ENCODE measurements around the gene COX6A1.

The COX6A1 gene

GRCh38 chr12:120437735-120438494 lies at the start of gene COX6A1:
TSS of gene COX6A1 (plus strand) at chr12:120438113. CDS start at chr12:120438127, 14 bp downstream.
- DNase-seq: peak; percentile 99 to 100

- peak in 1 of 2 experiments; percentile 25 for DNase-seq
These were observed 49.0 kb upstream of the COX6A1 start for GRCh38 chr12:120388691-120389481.

- DNase-seq: no peak
These were observed 47.3 kb upstream of the COX6A1 start for GRCh38 chr12:120390540-120391120.

- peak; percentile 9 to 29 for DNase-seq
These were observed 43.2 kb upstream of the COX6A1 start for GRCh38 chr12:120394483-120395367.

- no peak for DNase-seq
These were observed 39.9 kb upstream of the COX6A1 start for GRCh38 chr12:120397824-120398540.

GRCh38 chr12:120399531-120399930 lies 38.4 kb upstream of the COX6A1 start:
- no peak for DNase-seq

GRCh38 chr12:120402217-120402616 lies 35.7 kb upstream of the COX6A1 start:
- DNase-seq: no peak

GRCh38 chr12:120403869-120404268 lies 34.0 kb upstream of the COX6A1 start:
- DNase-seq: no peak

- DNase-seq: no peak
These were observed 33.6 kb upstream of the COX6A1 start for GRCh38 chr12:120404271-120404670.

- DNase-seq: no peak
These were observed 31.8 kb upstream of the COX6A1 start for GRCh38 chr12:120406069-120406468.

- no peak for DNase-seq
These were observed 31.4 kb upstream of the COX6A1 start for GRCh38 chr12:120406553-120406952.

GRCh38 chr12:120408771-120409170 lies 29.1 kb upstream of the COX6A1 start:
- no peak for DNase-seq

- no peak for DNase-seq
These were observed 25.5 kb upstream of the COX6A1 start for GRCh38 chr12:120412421-120412820.

- DNase-seq: no peak
These were observed 23.8 kb upstream of the COX6A1 start for GRCh38 chr12:120413901-120414695.

GRCh38 chr12:120416490-120417216 lies 21.3 kb upstream of the COX6A1 start:
- DNase-seq: no peak

- DNase-seq: no peak
These were observed 19.9 kb upstream of the COX6A1 start for GRCh38 chr12:120417917-120418580.

- DNase-seq: no peak
These were observed 16.2 kb upstream of the COX6A1 start for GRCh38 chr12:120421701-120422100.

- no peak for DNase-seq
These were observed 14.9 kb upstream of the COX6A1 start for GRCh38 chr12:120422892-120423456.

- DNase-seq: no peak
These were observed 12.1 kb upstream of the COX6A1 start for GRCh38 chr12:120425797-120426196.
